Measurements from ENCODE around the gene NDUFS6. TPM values are rescaled to one million over a fixed set of nuclear protein-coding genes. Genes with fewer than 3 reads are reported as not detected.
A peak's percentile ranks its signal among the peaks of the same experiment; 100 is the strongest.
"Not testable (repeated sequence)": the region's sequence is repeated elsewhere in the genome, so short reads cannot be mapped to it uniquely, and the experiment has no call there.

Gene NDUFS6
- polyA plus RNA-seq, 3 donors = 27.8 to 73.7 (median 72.3) TPM

DNA sequence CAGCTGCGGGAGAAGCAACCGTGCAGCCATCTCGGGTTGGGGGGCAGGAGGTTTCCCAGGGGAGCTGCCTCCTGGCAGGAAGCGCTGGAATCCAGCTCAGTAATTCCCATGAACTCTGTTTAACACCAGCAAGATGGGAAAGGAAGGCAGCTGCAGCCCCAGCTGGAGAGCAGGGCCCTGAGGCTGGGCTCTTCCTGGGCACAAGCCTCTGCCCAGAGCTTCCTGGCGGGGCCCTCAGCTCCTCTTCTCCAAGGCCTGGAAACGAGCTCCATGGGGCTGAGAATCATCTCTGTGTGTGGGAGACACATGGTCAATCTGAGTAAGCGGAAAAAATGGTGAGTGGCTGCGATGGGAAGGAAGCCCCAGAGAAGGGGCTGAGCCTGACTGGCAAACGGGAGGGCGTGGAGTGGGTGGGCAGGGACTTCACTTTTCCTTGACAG is 7.9 kb upstream of the NDUFS6 start:
- no peak overlapping the region for H3K27ac ChIP-seq (ENCODE audit: low read depth, low read length)
- WGBS, 3 donors = 49 to 80% (median 62%) methylated on average over 10 of the region's 10 CpGs

DNA sequence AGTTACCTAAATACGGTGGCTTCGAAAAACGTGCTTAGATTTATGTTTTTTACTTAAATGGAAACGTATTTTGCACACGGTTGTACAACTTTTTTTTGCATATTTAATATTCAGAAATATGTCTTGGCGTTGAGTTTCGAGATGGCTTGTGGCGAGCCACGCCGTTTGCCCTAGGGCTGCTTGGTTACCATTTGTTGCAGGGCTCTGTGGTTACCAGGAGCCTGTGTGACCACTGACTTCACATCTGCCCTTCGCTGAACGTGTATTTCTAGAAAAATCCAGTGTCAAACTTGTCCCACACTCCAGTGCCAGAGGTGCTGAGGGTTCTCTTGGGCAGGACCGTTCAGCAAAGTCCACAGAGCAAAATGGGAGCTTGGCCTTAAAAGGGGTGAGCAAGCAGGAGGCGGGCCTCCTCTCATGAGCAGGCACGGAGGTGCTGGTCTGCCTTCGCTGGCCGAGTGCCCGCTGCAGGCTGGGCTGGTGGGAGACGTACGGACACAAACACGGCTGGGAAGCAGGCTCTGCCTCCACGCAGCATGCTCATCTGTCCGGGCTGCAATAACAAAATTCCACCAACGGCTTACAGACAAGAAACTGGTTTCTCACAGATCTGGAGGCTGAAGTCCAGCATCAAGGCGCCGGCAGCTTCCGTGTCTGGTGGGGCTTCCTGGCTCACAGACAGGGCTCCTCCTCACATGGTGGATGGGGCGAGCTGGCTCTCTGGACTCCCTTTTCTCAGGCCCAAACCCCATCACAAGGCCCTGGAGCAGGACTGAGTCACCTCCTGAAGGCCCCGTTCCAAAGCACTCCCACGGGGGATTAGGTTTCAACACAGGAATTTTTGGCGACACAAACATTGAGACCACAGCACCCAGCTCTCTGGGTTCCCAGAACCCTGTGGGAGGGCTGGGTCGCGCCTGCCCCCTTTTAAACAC is 7.0 kb upstream of the NDUFS6 start:
- no peak overlapping the region for H3K27ac ChIP-seq (ENCODE audit: low read depth, low read length)
- WGBS, 3 donors = 83 to 85% (median 83%) methylated on average over 33 of the region's 33 CpGs

DNA sequence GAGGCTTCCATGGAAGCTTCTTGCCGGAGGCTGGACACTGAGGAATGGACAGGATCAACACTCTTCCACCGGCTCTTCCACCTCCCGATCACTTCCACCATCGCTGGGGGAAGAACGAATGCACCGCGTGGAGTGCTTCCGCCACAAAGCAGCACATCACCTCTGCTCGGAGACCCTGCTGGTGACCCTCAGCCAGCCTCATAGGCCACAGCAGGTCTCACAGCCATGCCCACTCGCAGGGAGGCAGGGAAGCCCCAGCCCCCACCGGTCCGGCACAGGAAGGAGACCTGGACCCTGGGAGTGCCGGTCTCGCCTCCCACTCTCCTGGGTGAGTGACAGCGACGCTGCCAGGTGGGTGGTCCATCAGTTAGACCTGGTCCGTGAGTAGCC is 6.3 kb upstream of the NDUFS6 start:
- WGBS, 3 donors = 89 to 94% (median 89%) methylated on average over 17 of the region's 17 CpGs
- H3K27ac ChIP-seq (ENCODE audit: low read depth, low read length) = no peak overlapping the region

DNA sequence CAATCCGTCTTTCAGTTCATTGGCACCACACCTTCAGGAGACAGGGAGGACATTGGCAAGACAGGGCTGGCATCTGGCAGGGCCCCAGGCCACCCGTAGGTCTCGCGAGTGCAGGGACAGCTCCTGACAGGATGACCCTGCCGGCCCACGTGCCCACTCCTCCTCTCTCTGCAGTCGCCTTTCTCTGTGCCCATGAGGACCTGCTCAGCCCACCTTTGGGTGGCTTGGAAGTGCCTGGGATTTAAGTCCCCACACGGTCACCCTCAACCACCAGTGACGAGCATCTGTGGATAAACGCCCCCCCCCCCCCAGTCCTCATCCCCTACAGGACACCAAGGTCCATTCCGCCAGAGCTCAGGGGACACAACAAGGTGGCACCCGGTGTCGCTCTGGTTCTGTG is 5.7 kb upstream of the NDUFS6 start:
- WGBS, 3 donors = 75 to 90% (median 87%) methylated on average over 13 of the region's 13 CpGs
- H3K27ac ChIP-seq (ENCODE audit: low read depth, low read length) = no peak overlapping the region

DNA sequence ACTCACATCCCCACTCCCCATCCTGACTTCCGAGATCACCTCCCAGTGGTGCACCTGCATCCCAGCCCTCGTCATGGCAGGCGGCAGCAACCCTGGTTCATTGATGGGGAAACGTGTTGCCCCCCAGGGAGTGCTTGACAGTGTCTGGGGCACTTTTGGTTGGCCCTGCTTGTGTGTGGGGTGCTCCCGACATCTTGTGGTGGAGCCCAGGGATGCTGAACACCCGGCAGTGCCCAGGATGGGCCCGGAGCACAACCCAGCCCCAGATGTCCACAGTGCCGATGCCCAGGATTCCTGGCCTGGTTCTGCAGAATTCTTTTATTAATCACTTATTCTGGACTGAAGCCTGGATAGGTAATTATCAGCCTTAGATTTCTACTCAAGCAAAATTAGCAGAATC is 5.3 kb upstream of the NDUFS6 start:
- H3K27ac ChIP-seq (ENCODE audit: low read depth, low read length) = no peak overlapping the region
- 82 to 92% (median 88%) methylated on average over 8 of the region's 8 CpGs for WGBS, 3 donors

DNA sequence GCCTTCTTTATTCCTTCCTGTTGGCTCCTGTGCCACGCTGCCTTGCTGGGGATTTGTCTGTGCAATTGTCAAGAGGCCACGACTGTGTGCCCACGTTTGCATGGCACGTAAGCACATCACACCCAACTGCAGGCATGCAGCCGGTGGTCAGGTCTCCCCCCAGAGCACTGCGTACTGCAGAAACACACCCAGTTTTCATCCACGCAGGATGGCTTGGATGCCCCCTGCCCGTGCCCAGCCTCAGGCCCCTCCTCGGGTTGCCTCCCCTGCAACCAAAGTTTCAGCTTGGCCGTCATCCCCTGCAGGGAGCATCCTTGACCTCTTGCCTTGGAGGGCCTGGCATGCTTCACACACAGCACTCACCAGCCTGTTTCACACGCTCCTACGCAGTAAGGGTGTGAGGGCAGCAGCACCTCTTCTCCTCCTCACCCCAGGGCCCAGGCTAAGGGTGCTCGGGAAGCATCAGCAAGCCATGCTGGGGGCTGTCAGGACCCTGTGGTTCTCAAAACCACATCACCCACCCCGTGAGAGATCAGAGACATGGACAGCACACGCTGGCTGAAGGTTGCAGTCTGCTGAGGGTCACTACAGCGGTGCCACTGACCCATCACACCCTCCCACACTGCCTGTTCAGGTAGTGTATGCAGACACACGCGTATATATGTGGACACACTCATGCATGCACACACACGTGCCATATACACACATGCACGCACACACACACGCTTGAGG is 4.7 kb upstream of the NDUFS6 start:
- 87 to 91% (median 89%) methylated on average over 20 to 21 of the region's 21 CpGs for WGBS, 3 donors
- H3K27ac ChIP-seq (ENCODE audit: low read depth, low read length) = no peak overlapping the region

DNA sequence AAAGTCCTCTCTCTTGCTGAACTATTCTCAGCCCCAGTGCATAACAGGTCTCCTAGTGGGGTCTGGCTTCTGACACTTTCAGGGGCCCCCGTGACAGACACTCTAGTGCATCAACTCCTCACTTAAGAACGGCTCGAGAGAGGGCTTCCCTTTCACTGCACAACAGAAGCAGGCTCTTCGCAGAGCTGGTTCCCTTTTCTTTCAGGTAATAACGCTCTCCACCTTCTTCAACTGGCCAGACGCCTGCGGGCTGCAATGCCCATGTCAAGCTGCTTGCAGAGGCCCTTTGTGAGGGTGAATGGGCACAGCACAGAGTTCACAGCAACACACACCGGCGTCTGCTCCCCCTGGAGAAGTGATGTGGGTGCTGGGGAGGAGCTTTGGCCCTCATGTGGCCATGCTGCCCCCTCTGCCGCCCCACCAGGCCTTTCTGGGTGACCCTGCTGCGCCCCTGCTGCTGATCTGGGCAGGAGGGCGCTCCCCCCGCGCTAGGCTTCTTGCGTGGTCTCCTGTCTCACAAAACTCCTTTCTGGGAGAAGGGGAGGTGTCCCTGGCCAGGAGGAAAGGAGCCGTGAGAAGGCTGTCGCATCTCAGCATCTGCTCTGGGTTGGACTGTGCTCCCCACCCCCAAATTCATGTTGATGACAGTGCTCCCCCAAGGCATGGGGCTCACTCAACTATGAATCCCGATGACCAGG is 4.0 kb upstream of the NDUFS6 start:
- H3K27ac ChIP-seq (ENCODE audit: low read depth, low read length) = no peak overlapping the region
- WGBS, 3 donors = 92 to 95% (median 92%) methylated on average over 16 to 18 of the region's 18 CpGs

DNA sequence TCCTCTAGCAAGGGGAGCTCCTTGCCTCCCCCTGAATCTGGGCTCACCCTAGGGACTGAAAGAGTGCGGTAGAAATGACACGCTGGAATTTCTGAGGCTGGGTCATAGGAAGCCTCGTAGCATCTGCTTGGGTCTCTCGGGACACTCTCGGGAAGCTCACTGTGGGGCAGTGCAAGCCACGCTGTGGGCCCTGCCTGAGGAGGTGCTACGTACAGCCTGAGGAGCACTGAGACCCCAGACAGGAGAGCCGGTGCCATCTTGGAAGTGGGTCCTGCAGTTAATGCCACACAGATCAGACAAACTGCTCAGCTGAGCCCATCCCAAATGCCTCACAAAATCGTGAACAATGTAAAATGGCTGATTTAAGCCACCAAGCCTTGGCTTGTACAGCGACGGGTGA is 3.4 kb upstream of the NDUFS6 start:
- H3K27ac ChIP-seq (ENCODE audit: low read depth, low read length) = no peak overlapping the region
- 80 to 89% (median 86%) methylated on average over 11 of the region's 11 CpGs for WGBS, 3 donors

DNA sequence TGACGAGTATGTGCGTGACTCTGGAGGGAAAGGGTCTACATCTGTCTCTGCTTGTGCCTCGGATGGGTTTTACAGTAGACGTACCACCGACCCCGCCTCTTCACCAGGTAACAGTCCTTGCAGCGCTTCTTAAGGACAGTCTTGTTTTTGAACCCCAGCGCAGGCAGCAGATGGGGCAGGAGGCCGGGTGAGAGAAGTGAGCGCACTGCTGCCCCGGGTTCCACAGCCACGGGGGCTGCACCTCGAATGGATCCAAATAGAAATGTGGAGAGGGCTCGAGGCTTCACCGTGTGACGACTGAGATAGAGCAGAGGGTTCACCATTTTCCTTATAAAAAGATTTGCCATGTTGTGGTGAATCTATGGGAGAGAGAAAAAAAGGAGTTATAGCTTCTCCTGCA is 2.6 kb upstream of the NDUFS6 start:
- H3K27ac ChIP-seq (ENCODE audit: low read depth, low read length) = not testable (repeated sequence)
- 86 to 90% (median 90%) methylated on average over 16 of the region's 16 CpGs for WGBS, 3 donors

DNA sequence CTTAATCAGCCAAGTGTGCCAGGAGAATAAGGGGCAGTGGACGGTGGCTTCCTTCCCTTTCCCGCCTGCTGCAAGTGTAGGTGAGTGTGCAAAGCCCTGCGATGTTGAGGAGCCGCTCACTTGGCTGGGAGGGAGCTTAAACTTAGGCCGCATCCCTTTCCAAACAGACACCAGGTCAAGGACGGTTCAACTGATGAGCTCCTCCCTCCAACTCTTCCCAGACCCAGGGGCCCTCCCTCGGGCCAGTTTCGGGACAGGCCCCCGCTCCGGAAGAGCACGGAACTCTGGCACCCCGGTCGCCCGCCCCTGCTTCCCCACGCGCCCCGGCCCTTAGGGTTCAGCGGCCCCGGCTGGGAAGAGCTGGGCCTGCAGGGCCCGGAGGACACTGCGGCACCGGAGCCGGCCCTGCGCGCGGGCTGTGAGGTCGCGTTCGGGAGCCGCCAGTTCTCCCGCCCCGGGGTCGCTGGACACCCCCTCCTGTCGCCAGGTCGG is 2.1 kb upstream of the NDUFS6 start:
- 1% methylated on average over 33 to 35 of the region's 35 CpGs for WGBS, 3 donors
- no peak overlapping the region for H3K27ac ChIP-seq (ENCODE audit: low read depth, low read length)

DNA sequence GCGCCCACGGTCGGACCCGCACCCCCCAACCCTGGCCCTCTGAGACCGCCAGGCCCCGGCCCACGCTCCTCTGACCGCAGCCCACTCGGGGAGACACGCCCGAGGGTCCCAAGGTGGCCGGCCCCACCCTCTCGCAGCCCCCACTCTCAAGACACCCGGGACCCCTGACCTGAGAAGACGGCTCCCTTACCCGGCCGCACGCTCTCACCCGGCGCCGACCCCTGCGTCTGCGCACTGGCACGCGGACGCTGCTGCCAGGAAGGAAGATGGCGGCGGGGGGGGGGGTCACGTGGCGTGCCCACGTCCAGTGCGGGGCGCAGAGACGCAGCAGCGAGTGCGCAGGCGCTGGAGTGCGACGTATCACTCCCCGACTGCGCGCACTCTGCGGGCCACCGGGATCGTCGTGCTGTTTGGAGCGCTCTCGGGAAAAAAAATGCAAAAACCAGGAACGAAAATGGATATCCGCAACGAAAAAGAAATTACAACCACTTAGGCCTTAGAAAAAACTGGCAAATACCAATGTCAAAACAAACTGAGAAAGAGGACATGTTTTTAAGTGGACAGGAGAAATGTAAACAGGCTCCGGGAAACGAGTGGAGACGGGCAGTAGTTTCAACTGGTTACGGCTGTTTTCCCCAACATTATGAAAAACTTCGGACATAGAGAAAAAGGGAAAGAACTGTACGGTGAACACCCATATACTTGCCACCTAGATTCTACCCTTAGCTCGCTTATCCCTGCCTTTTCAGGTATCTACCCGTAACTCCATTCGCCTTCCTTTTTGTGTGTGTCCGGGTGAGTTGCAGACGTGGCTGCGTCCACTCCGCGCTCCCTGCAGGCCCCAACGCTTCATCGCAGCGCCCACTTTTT is 1.4 kb upstream of the NDUFS6 start, which contains the start of gene MRPL36:
TSS of gene MRPL36 (minus strand) at position 236 of the 870 bp plus-strand sequence. CDS start 902 bp downstream, outside the sequence.
- H3K27ac ChIP-seq (ENCODE audit: low read depth, low read length) = peak within 1 kb of the TSS; percentile 81
- 1 to 2% (median 1%) methylated on average over 63 to 68 of the region's 68 CpGs for WGBS, 3 donors

DNA sequence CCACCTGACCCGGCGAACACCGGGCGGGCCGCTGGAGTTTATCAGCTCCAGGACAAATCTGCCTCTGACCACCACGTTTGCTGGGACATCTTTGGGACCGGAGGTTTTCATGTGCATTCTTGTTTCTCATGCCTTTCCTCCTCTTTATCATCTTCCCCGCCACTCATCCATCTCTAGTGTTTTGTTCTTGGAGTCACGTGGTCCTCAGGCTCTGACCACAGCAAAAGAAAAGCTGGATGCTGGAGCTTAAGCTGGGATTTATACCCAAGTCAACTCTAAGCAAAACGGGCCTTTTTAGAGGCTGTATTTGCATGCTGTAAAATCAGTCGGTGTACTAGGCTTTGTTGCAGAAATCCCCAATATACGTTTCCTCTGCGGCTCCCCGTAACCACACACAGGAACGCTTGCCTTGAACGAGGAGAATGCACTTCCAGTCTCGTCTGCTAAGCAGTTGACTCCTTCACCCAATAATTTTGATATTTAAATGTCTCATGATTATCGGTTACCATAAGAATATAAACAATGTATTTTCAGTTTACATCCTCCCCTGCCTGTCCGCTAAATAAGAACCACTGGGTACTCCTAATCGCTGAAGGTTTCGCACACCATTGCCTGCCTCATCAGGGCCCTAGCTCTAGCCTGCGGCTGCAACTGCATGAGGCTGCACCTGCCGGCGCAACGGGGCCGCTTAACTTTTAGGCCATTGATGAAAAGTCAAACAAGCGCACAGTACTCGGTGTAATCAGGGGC is 560 bp upstream of the NDUFS6 start:
- no peak overlapping the region for H3K27ac ChIP-seq (ENCODE audit: low read depth, low read length)
- WGBS, 3 donors = 1 to 2% (median 2%) methylated on average over 28 of the region's 28 CpGs

DNA sequence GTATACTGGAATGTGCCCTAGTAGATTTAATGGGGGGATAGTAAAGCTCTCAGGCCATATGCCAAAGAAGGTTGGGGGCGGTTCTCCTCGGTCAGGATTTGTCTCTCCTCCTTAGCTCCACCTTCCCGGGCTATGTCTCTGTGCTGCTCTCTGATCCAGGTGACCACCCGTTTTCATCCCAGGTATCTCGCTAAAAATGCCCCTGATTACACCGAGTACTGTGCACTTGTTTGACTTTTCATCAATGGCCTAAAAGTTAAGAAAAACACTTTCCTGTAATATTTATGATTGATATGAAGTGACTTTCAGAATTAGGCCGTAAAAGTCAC is 724 bp downstream of the NDUFS6 start:
- WGBS, 3 donors = 8 to 18% (median 15%) methylated on average over 7 of the region's 7 CpGs
- H3K27ac ChIP-seq (ENCODE audit: low read depth, low read length) = no peak overlapping the region

DNA sequence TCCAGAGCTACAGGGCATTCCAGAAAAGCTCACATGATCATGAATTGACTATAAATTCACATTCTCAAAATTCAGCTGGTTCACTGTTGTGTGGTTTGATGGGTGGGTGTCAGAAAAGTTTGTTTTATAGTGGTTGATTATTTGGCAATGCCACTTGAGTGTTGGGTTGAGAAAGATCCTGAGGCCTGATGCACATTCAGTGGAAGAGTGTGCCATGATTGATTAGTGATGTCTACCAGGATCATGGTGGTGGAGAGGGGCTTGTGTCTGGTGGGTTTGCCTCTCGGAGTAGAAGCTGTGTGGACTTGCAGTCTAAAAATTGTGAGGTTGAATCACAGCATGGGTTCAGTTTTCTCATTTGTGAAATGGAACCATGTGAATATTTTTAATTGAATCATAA is 2.0 kb downstream of the NDUFS6 start:
- WGBS, 3 donors = 98 to 100% (median 100%) methylated on average over 1 of the region's 1 CpG
- no peak overlapping the region for H3K27ac ChIP-seq (ENCODE audit: low read depth, low read length)

DNA sequence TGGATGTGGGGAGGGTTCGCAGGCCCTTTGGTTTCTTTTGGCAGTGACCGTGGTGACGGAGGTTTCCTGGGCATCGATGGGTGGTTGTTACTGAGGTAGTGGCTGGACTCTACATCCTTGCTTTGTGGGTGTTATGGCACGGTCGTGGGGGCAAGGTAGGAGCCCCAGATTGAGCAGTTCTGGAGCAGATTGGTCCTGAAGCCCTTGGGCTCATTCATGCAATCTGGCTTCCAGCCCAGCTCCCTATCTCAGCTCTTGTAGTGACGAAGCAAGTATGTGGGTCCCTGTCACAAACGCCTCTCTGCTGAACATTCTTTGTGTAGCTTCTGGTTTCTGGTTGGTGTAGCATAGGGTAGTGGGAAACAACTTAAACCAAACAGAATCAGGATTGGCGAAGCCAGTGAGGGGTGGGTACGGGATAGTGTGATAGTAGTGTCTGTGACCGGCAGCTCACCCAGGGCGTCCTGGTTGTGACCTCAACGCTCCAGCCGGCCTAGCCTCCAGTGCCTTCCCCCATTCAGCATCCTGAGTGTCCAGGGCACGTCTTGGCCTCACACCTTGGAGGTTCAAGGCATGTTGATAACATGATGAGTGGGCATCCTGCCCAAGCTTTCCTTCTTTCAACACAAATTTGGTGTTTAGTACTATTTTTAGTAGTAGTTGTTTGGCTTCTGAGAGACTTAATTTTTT is 2.9 kb downstream of the NDUFS6 start:
- 77 to 88% (median 88%) methylated on average over 15 of the region's 15 CpGs for WGBS, 3 donors
- H3K27ac ChIP-seq (ENCODE audit: low read depth, low read length) = no peak overlapping the region

DNA sequence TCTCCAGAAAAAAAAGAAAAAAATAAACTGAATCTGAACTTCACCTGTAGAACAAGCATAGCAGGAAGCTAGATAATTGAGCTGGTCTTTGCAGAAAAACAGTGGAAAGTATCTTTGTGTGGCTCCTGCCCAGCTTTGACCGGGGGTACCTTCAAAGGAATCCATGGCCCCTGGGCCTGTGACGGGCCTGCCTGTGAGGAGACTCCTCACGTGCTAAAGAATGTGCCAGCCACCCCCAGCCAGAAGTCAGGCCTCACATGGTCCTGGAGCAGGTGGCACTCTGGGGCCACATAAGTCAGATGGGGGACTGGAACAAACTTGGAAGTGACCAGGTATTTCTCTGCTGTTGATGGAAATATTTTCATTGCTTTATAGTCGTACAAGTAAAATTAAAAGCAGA is 4.1 kb downstream of the NDUFS6 start:
- H3K27ac ChIP-seq (ENCODE audit: low read depth, low read length) = no peak overlapping the region
- 76 to 93% (median 92%) methylated on average over 4 of the region's 4 CpGs for WGBS, 3 donors

DNA sequence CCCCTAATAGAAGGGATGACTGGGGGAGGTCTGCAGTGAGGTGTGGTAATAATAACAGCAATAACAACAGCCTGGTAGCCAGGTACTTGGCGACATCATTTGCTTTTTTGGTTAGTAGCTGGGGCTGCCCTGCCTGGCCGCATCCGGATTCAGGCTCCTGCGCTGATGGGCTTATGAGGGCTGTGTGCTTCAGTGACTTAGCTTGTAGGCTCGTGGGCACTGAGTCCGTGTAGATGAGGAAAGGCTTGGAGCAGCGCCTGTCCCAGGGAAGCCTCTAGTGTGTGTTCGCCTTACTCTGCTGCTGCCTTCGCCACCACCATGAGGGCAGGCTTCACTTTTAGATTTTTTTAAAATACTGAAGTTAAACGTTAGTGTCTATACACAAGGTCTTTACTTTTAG is 4.5 kb downstream of the NDUFS6 start:
- no peak overlapping the region for H3K27ac ChIP-seq (ENCODE audit: low read depth, low read length)
- WGBS, 3 donors = 90 to 95% (median 91%) methylated on average over 10 of the region's 10 CpGs
